ENCODE results near the gene ABLIM3.

GRCh38 chr5:149161026-149161687 is 19.9 kb downstream of the ABLIM3 start:
- TF ChIP-seq, protein P1, sequence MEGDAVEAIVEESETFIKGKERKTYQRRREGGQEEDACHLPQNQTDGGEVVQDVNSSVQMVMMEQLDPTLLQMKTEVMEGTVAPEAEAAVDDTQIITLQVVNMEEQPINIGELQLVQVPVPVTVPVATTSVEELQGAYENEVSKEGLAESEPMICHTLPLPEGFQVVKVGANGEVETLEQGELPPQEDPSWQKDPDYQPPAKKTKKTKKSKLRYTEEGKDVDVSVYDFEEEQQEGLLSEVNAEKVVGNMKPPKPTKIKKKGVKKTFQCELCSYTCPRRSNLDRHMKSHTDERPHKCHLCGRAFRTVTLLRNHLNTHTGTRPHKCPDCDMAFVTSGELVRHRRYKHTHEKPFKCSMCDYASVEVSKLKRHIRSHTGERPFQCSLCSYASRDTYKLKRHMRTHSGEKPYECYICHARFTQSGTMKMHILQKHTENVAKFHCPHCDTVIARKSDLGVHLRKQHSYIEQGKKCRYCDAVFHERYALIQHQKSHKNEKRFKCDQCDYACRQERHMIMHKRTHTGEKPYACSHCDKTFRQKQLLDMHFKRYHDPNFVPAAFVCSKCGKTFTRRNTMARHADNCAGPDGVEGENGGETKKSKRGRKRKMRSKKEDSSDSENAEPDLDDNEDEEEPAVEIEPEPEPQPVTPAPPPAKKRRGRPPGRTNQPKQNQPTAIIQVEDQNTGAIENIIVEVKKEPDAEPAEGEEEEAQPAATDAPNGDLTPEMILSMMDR (optimal IDR thresholded peaks at IDR 0.05 in 1 of 3, IDR thresholded peaks at IDR 0.05 in 1 of 3, conservative IDR thresholded peaks at IDR 0.05 in 1 of 3; ENCODE audit: extremely low read depth in 1 of 3, insufficient read depth in 2 of 3, low read length in 3 of 3): no peak
- TF ChIP-seq EZH2 (IDR thresholded peaks at IDR 0.05; ENCODE audit: low read length): no peak
